Lung (tissue), 12 donors: ENCODE data around the gene POLR1G. TPM values are rescaled to one million over a fixed set of nuclear protein-coding genes. Genes with fewer than 3 reads are reported as not detected.

ENCODE experiments used
- ATAC-seq: fragments of 200-7000 bp; cut with Tn5 transposase; one replicate; pipeline ENCODE4 v1.9.1; 2020; ENCODE audit warnings: moderate number of reproducible peaks; ENCODE audit not compliant: insufficient read depth, low FRiP score
- DNase-seq, 3 donors: peaks; one replicate each; pipeline ENCODE4 v3.0.0-alpha.2; 2013 to 2017
- H3K27ac ChIP-seq, 2 donors: one replicate each; pipeline ENCODE4 v1.5.1; 2013; ENCODE audit warnings: mild to moderate bottlenecking in 2 of 2, moderate library complexity in 2 of 2, control low read depth in 1 of 2, inconsistent platforms in 1 of 2, low read depth in 1 of 2, low read length in 1 of 2
- H3K27me3 ChIP-seq, 3 donors: one replicate each; pipeline ENCODE4 v1.5.1; 2013; ENCODE audit warnings: low read length in 2 of 3; ENCODE audit not compliant: control insufficient read depth in 3 of 3, insufficient read depth in 3 of 3
- H3K36me3 ChIP-seq, 4 donors: one replicate each; pipeline ENCODE4 v1.5.1; 2013; ENCODE audit warnings: low read length in 4 of 4, mild to moderate bottlenecking in 1 of 4, moderate library complexity in 1 of 4; ENCODE audit not compliant: control insufficient read depth in 4 of 4, insufficient read depth in 4 of 4
- H3K4me1 ChIP-seq, 5 donors: one replicate each; pipeline ENCODE4 v1.5.1; 2013; ENCODE audit warnings: low read length in 5 of 5, mild to moderate bottlenecking in 2 of 5, moderate library complexity in 1 of 5; ENCODE audit not compliant: control insufficient read depth in 5 of 5, insufficient read depth in 5 of 5
- H3K4me3 ChIP-seq: one replicate; pipeline ENCODE4 v1.5.1; 2013; ENCODE audit warnings: mild to moderate bottlenecking, control low read depth, moderate library complexity
- H3K9ac ChIP-seq, 2 donors: one replicate each; pipeline ENCODE4 v1.5.1; 2013; ENCODE audit warnings: low read length in 2 of 2, control low read depth in 1 of 2; ENCODE audit not compliant: insufficient read depth in 1 of 2
- H3K9me3 ChIP-seq, 4 donors: one replicate each; pipeline ENCODE4 v1.5.1; 2013; ENCODE audit warnings: low read length in 3 of 4, mild to moderate bottlenecking in 1 of 4, moderate library complexity in 1 of 4; ENCODE audit not compliant: control insufficient read depth in 4 of 4, insufficient read depth in 3 of 4
- CTCF ChIP-seq: IDR thresholded peaks from 2 replicates; pipeline ENCODE4 v1.5.1; 2012; ENCODE audit warnings: mild to moderate bottlenecking; ENCODE audit errors: control extremely low read depth, extremely low read depth
- whole genome bisulfite sequencing, 2 donors: extraction: QIAGEN DNeasy Blood & Tissue Kit; methylation state at CpG; one replicate each; pipeline ENCODE4 v1.1.7; 2013; 5-methylcytosine and 5-hydroxymethylcytosine counted together
- polyA plus RNA-seq, 2 donors: library from polyadenylated mRNA; stranded (reverse); fragments of 200-250 nt; gene quantifications; one replicate each; pipeline ENCODE4 v1.2.1, GENCODE V29; 2013
- total RNA-seq, 2 donors: library from RNA; depleted of rRNA in 1 of 2; stranded (reverse); fragments of >200 nt in 1 of 2; gene quantifications; one replicate each; pipeline ENCODE4 v1.2.1, GENCODE V29; 2014 to 2021
- donor health status: control.
- donor health status: control.
- donor health status: Bipolar disorder and iron deficiency.
- donor health status: healthy.
- donor health status: DM: yes; HTN: yes; CAD: no.

POLR1G gene
- total and polyA plus RNA-seq, 4 donors: 3.6 to 8.3 (median 5.9) TPM

DNA sequence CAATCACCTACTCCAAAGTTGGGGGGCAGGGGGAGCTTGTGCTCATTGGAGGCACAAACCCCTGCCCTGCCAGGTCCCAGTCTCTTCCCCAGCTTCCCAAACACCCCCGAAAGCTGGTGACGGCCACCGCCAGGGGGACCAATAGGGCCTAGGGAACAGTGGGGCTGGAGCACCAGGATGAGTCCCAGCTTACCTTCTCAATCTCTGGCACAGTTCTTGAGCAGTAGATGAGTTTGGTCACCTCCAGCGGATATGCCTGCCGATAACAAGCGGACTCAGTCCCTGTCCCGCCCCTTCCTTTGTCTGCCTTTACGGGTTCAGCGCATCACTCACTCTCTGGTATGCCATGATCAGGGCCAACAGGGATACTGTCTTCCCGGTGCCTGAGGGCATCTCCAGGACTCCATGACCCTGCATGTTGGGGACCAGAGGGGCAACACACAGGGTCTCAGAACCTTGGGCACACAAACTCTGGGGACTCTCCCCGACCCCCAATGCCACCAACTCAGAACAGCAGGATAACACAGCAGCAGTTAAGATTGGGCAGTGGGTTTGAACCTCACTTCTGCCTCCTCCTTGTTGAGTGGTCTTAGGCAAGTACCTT is 37.6 kb upstream of the POLR1G start:
- Histone ChIP-seq H3K27me3 (no peaks in the 10 kb centered on the region), H3K36me3 (peaks cover 0 to 11% (median 0%) of the 10 kb centered on the region in 4 donors), H3K4me3 (no peak overlapping the region), H3K9me3 (no peaks in the 10 kb centered on the region), H3K27ac (no peak overlapping the region), H3K9ac (no peak overlapping the region), H3K4me1 (peaks cover 0 to 6% (median 0%) of the 10 kb centered on the region in 5 donors)
- 95% methylated on average over 11 of the region's 11 CpGs for WGBS, 2 donors
- ATAC-seq (no peak), DNase-seq (no peak)
- TF ChIP-seq CTCF: no peak

- 4 to 5% methylated on average over 55 of the region's 55 CpGs for WGBS, 2 donors
- Histone ChIP-seq H3K9me3 (no peaks in the 10 kb centered on the region), H3K4me3 (peak within 1 kb of the TSS; percentile 53), H3K27ac (peak within 1 kb of the TSS; percentile 55 to 88), H3K27me3 (no peaks in the 10 kb centered on the region), H3K36me3 (peaks cover 0 to 2% (median 0%) of the 10 kb centered on the region in 4 donors), H3K4me1 (peaks cover 0 to 6% (median 0%) of the 10 kb centered on the region in 5 donors), H3K9ac (peak within 1 kb of the TSS in 1 of 2 donors; percentile 5)
- no peak for TF ChIP-seq CTCF
- DNase-seq: peak; percentile 100
- ATAC-seq: peak; percentile 99
Measured at GRCh38 chr19:45370410-45371204, 35.8 kb upstream of the POLR1G start, which contains the start of gene ERCC2. Gene ERCC2 (minus strand): TSS chr19:45370573. CDS start chr19:45370540, 33 bp downstream.

GRCh38 chr19:45376045-45376724 is 30.3 kb upstream of the POLR1G start:
- Histone ChIP-seq H3K27ac (no peak overlapping the region), H3K9me3 (no peaks in the 10 kb centered on the region), H3K27me3 (no peaks in the 10 kb centered on the region), H3K36me3 (peaks cover 0 to 5% (median 0%) of the 10 kb centered on the region in 4 donors), H3K9ac (no peak overlapping the region), H3K4me3 (no peak overlapping the region), H3K4me1 (peaks cover 0 to 2% (median 0%) of the 10 kb centered on the region in 5 donors)
- no peak for TF ChIP-seq CTCF
- DNase-seq (peak; percentile 50 to 65 (median 61)), ATAC-seq (no peak)
- 47 to 68% methylated on average over 13 of the region's 13 CpGs for WGBS, 2 donors
